GM19035 (cell line): Measurements from ENCODE around the gene ATXN7L3.
A peak's percentile ranks its signal among the peaks of the same experiment; 100 is the strongest.

Source experiments
- ATAC-seq: cut with Tn5 transposase; IDR thresholded peaks from one replicate; pipeline ENCODE4 v1.9.1; 2021; ENCODE audit not compliant: unreplicated experiment

The ATXN7L3 gene

DNA sequence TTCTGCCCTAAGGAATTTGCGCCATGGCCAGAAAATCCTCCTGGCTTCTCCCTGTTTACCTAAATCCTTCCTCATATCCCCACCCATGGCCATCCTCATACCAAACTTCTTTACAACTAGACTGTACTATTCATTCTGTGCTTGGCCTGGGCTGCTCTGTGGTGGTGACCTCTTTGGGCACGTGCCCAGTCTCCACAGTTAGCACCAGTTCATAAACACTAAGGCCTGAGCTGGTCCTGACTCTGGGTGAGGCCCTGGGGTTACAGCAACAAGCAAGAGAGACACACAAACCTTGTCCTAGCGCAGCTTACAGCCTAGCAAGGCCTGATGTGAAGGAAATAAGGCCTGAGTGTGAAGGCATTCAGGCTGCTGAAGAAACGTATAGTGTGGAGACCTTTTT is 3.1 kb upstream of the ATXN7L3 start:
- no peak for ATAC-seq

DNA sequence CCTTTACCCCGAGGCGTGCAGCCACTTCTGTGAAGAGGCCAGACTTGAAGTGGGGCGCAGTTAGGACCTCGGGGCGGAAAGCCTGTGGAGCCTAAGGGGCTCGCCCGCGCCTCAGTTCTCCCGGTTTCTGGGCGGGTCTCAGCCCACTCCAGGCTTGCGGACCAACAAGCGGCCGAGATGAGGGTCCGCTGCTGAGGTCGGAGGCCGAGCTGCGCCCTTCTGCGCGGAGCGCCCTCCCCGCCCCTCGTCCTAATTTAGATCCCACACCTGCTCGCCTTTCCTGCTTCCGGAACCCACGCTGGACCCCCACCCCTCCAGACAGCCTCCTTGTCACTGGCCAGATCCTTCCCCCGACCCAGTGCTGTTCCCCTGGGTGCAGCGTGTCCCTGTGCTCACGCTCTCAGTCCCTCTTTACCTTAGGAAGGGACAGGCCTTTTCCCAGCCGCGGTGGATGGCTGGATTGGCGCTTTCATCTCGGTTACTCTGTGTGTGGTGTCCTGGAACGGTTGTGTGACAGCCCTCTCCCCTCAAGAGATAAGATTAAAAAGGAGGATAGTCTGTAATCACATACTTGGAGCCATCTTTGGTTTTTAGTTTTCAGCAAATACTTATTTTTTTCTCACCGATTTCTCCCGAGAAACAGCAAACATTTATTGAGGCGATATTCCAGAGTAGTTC is 933 bp upstream of the ATXN7L3 start:
- ATAC-seq = no peak

DNA sequence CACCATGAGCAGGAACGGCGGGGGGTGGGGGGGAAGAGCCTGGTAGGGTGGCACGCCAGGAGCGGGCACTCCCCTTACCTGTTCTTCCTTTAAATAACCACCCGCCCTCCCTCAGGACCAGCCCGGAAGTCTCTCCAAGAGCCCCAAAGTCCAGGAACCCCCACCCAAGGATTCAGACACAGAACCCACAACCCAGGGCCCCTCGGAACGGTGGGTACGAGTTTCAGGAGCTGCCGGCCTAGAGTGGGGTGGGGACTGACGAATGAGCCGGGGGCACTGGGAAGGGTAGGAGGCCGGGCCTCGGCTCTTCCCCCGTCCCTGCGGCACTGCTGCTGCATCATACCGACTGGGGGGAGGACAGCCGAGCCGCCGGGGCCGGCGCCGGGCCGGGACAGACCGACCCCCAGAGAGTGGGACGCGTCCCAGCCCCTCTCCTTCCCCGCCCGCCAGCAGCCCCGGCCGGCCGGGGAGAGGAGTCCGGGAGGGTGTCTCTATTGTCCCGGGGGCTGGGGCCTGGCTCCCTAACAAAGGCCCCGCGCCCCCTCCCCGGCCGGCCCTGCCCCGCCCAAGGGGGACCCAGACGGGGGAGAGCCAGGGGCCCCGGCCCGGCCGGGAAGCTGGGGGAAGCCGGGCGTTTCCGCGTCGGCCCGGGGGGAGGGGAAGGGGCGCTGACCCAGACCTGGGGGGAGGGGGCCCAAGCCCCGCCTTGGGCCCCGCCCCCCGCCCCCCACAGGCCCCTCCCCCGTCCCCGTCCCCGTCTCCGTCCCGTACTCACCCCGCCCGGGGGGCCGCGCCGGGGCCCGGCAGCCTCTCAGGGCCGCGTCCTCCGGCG is 747 bp downstream of the ATXN7L3 start:
- peak; percentile 24 for ATAC-seq

DNA sequence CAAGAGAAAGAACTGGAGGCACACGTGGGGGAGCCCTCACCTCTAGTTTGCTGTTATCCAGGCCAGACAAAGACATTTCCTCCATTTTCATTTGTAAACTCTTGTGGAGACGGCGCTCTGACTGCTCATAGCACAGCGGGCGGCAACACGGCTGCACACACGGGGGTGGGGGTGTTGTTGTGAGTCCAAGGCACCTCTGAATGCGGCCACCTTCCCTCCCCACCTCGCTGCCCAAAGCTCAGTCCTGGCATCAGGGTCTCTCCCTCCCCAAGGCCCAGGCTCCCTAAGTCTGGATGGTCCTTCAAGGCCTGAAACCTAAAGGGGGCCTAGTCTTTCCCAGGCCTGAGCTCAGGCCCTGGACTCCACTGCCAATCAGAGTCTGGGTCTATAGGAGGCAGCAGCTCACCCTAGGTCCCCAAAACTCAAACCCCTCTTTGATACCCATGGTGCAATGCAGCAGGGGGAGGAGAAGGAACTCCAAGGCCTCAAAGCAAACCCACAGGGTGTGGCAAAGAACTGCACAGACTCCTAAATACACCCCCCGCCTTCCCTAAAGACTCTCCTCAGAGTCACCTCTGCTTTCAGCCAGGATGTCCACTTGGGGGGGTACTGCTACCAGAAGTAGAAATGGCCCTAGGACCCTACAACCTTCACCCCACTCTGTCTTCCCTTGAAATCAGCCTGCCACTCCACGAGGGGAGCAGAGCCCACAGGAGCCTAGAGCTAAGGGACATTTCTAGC is 1.5 kb downstream of the ATXN7L3 start:
- ATAC-seq = no peak

DNA sequence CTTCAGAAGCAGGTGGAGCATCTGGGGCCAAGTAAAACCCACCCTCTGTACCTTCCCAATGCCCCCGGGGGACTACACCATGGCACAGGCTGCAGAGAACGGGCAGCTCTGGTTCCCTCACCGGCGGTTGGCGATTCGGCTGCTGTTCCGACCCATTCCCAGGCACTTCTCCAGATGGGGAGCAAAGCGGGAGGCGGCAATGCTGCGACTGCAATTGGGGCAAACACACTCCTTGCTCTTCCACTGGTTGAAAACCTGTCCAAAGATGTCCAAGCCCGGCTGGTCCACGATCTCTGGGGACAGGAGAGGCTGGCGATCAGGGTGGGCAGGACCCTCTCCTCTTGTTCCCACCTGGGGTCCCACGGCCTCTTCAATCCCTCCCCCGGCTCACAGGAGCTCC is 2.6 kb downstream of the ATXN7L3 start:
- ATAC-seq = no peak

DNA sequence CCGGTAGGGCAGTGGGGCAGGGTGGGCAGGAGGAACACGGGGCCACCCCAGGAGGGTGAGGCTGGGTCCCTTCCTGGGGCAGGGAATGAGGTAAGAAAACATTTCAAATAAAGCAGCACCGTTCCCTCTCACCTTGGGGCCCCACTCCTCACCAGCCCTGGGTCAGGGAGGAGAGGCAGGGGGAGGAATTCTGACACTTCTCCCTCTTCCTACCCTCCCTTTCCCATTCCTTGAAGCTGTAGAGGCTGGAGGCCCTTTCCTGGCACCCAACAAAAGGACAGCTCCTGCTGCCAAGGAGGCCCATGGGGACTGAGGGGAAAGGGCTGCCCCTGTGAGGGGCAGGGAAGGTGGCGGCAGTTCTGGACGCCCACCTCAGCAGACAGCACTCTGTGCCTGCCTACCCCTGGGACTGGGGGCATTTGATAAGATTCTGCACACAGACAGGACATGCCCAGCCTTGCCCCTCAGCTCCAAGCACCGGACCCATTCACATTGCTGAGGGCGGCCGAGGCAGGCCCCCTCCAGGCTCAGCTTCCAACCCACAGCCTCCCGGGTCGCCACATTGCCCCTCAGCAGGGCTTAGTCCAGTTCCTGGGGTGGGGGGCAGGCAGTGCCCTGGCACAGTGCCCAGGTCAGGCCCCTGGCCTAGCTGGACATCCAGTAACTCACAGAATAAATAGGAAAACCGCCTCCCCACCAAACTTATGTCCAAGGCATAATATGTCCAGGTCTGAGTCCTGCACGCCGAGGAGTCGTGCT is 6.2 kb downstream of the ATXN7L3 start:
- ATAC-seq = no peak

DNA sequence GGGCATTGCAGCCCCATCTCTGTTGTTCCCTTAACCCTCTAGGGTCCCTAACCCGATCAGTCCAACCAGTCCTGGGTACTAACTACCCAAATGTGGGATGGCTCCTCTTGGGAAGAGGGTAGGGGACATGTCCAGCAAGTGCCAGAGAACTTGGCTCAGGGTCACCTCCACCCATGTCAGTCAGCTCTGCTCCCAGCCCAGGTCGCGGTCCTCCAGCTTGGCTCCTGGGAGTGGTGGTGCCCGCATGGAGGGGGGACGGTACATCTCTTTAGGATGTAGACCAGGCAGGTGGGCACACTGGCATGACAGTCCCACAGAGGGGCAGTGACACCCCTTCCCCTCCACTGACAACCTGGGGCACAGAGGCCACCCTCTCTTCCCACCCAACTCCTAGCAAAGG is 6.9 kb downstream of the ATXN7L3 start:
- no peak for ATAC-seq

DNA sequence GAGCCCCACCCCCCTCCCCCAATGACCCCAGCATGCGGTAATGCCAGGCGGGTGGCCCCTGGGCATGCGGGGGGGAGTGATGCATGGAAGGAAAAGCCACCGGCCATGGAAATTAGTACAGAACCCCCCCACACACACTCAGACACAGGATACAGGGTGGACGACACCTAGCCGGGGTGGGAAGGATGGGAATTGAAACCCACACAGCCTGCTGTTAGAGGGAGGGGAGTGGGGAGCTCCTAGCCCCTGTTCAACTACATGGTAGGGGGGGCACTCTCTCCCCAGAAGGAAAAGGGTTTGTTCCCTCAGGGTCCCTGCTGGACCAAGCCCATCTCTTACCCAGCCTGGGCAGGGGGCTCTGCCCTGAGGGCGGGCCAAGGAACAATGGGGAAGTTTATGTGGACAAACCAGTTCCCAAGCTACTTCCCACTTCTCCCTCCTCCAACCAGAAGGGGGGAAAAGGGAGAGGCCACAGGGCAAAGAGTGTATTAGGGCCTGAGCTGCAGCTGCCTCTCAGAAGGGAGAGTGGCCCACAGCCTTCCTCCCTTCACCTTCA is 7.7 kb downstream of the ATXN7L3 start:
- no peak for ATAC-seq

DNA sequence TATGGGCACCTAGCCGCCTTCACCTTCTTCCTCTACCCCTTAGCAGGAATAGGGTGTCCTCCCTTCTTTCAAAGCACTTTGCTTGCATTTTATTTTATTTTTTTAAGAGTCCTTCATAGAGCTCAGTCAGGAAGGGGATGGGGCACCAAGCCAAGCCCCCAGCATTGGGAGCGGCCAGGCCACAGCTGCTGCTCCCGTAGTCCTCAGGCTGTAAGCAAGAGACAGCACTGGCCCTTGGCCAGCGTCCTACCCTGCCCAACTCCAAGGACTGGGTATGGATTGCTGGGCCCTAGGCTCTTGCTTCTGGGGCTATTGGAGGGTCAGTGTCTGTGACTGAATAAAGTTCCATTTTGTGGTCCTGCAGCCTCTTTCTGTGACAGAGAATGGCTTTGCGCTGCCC is 8.3 kb downstream of the ATXN7L3 start:
- ATAC-seq = no peak

DNA sequence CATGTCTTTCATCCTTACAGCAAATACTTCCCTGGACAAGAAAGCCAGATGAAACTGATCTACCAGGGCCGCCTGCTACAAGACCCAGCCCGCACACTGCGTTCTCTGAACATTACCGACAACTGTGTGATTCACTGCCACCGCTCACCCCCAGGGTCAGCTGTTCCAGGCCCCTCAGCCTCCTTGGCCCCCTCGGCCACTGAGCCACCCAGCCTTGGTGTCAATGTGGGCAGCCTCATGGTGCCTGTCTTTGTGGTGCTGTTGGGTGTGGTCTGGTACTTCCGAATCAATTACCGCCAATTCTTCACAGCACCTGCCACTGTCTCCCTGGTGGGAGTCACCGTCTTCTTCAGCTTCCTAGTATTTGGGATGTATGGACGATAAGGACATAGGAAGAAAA is 9.2 kb downstream of the ATXN7L3 start:
- no peak for ATAC-seq

DNA sequence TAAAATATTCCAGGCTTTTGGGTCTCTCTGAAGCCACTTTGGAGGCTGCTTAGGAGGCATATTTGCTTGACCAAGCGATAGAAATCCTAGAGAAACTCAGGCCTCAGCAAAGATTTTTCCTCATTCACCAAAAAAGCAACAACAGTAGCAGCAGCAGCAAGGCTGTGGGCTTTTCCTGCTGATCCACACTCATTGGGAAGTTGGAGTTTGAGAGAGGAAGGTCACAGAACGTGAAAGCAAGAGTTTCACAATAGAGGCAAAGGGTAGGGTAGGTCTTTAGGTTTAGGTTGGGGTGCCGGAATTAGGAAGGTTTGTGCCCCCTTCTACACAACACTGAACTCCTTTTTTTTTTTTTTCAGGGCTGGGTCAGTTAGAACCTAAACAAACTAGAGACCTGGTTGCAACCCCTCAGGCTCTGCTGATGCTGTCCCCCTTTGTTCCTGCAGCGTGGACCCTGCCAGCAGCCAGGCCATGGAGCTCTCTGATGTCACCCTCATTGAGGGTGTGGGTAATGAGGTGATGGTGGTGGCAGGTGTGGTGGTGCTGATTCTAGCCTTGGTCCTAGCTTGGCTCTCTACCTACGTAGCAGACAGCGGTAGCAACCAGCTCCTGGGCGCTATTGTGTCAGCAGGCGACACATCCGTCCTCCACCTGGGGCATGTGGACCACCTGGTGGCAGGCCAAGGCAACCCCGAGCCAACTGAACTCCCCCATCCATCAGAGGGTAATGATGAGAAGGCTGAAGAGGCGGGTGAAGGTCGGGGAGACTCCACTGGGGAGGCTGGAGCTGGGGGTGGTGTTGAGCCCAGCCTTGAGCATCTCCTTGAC is 10.9 kb downstream of the ATXN7L3 start:
- ATAC-seq = no peak

DNA sequence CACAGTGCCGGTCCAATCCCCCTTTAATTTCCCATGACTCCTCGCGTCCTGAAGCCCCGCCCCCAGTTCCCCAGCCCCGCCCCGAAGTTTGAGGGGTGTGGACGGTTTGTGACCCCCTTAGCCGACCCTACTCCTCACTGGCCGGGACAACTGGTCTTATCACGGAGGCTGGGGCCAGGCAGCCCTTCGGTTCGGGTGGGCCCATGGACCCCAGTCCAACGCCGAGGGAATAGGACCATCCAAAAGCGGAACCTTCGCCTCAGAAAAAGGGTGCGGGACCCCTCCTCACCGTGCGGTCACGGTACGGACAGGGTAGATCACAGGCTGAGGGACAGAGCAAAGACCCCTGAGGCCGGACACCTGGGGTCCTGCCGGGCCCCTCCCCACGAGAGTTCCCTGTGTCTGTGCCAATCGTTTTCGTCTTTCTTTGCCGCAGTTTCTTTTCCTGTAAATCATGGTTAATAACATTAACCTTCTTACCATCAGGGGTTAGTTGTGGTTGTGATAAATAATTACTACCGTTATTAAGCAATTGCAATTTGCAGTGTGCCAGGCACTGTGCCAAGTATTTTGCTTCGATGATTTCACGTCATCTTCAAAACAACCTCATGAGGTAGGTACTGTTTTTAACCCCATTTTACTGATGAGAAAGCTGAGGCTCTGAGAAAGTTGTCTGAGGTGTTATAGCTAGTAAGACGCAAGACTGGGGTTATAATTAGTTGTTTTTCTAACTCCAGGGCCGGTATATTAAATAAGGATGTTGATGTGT is 12.4 kb downstream of the ATXN7L3 start:
- ATAC-seq = peak; percentile 50

DNA sequence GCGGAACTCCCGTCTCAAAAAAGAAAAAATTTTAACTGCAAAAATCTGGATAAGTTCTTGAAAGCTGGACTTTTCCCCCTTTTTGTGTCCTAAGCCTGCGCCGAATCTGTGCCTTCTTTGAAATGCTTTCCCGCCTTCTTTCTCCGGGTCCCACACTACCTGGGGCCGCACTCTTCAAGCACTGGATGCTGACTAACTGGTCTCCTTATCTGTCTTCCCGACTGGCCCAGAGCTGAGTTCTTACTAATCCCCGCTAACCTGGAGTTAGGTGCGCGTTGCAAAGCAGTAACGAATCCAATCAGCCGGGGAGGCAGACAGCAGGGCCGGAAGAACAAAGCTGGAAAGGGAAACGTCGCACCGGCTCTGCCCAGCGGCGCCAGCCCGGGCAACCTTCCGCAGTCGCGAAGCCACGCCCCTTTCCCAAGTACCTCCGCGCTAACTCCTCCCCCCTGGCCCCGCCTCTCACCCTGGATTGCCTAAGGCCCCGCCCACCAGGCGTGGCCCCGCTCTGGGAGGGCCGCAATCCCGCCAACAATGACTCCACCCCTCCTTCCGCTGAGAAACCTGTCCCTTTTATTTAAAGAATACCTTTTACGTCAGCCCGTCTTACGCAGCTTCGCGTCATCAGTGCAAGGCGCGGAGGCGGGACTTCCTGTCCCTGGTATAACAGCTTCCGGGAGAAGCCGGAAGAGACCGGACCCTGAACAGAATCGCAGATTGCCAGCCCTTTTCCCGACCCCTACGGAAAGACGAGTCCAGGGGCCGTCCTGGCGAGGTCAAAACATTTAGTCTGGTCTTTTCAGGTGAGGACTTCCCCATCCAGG is 13.2 kb downstream of the ATXN7L3 start, which contains the start of gene TMUB2:
TSS of gene TMUB2 (plus strand) at position 666 of the 824 bp plus-strand sequence. CDS start 737 bp downstream, outside the sequence.
- ATAC-seq = peak; percentile 90

DNA sequence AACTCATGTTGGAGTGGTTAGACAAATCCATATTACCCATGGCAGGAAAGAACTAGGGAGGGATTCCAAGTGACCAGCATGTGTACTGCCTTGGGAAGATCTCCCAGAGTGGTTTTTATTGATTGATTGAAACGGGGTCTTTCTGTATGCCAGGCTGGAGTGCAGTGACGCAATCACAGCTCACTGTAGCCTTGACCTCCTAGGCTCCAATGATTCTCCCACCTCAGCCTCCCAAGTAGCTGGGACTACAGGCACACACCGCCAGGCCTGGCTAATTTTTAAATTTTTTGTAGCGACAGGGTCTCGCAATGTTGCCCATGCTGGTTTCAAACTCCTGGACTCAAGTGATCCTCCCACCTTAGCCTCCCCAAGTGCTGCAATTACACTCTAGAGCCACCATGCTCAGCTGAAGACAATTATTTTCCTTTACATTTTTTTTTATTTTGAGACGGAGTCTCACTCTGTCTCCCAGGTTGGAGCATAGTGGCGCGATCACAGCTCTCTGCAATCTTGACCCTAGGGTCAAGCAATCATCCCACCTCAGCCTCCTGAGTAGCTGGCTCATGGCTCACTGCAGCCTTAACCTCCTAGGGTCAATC is 15.4 kb downstream of the ATXN7L3 start:
- ATAC-seq = no peak

DNA sequence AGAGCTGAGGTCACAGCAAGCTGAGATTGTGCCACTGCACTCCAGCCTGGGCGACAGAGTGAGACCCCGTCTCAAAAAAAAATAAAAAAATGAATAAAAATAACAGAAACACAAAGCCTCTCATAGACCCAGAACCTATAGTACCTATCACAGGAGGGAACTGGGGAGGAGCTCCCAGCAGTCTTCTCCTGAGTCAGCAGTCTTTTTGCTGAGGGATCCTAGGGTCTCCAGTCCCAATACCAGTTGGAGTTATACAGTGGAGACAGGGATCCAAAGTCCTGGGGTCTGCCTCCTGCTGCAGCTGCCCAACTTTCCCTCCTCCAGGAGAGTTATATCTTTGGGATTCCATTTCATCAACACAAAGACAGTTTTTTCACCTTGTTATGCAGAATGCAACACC is 16.7 kb downstream of the ATXN7L3 start:
- ATAC-seq = no peak

DNA sequence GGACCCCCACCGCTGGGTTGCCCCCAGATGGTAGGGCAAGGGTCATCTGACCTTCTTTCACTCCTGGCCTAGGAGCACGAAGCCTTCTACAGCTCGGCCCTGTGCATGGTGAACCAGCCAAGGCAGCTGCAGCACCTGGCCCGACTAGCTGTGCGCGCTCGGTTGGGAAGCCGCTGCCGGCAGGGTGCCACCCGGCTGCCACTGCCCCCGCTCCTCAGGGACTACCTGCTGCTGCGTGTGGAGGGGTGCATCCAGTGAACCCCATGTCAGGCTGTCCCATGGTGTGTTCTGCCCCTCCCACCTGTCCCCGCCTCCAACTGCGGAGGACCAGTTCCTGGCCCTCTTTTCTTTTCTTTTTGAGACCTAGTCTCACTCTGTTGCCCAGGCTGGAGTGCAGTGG is 21.6 kb downstream of the ATXN7L3 start:
- ATAC-seq = no peak

DNA sequence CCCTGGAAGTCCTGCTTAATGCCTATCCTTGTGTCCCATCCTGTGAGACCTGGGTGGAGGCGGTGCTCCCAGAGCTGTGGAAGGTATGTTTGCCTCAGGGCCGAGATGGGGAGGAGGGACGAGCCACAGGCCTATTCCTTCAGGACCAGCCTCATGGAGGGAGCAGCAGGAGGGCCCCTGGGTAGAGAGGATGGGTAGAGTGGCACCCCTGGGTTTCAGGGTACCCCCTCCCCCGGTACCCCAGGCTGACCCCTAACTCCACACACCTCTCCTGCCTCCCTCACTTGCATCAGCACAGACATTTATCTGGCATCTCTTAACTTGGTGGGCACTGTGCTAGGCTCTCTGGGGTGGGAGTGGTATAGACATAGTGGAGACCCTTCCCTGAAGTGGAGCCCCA is 22.0 kb downstream of the ATXN7L3 start:
- no peak for ATAC-seq
